Measurements from ENCODE around the gene ADGRF3.
"Not testable (repeated sequence)": the region's sequence is repeated elsewhere in the genome, so short reads cannot be mapped to it uniquely, and the experiment has no call there.

Gene ADGRF3

GRCh38 chr2:26269571-26270158 is 76.9 kb downstream of the ADGRF3 start:
- TF ChIP-seq, protein P1, sequence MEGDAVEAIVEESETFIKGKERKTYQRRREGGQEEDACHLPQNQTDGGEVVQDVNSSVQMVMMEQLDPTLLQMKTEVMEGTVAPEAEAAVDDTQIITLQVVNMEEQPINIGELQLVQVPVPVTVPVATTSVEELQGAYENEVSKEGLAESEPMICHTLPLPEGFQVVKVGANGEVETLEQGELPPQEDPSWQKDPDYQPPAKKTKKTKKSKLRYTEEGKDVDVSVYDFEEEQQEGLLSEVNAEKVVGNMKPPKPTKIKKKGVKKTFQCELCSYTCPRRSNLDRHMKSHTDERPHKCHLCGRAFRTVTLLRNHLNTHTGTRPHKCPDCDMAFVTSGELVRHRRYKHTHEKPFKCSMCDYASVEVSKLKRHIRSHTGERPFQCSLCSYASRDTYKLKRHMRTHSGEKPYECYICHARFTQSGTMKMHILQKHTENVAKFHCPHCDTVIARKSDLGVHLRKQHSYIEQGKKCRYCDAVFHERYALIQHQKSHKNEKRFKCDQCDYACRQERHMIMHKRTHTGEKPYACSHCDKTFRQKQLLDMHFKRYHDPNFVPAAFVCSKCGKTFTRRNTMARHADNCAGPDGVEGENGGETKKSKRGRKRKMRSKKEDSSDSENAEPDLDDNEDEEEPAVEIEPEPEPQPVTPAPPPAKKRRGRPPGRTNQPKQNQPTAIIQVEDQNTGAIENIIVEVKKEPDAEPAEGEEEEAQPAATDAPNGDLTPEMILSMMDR (conservative IDR thresholded peaks at IDR 0.05), result no peak
- TF ChIP-seq ZFX (IDR thresholded peaks at IDR 0.05), result no peak
- H3K27ac ChIP-seq, result no peak overlapping the region

DNA sequence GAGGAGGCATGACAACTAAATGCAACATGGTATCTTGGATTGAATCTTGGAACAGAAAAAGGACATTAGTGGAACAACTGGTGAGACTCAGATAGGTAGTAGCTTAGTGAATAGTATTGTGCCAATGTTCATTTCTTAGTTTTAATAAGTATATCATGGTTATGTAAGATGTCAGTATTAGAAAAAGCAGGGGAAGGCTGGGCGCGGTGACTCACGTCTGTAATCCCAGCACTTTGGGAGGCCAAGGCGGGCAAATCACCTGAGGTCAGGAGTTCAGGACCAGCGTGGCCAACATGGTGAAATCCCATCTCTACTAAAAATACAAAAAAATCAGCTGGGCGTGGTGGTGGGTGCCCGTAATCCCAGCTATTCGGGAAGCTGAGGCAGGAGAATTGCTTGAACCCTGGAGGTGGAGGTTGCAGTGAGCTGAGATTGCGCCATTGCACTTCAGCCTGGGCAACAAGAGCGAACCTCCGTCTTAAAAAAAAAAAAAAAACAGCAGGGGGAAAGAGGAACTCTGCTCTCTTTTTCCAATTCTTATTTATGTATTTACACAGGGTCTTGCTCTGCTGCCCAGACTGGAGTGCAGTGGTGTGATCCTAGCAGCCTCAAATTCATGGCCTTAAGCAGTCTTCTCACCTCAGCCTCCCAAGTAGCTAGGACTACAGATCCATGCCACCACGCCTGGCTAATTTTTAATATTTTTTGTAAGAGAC is 77.8 kb downstream of the ADGRF3 start:
- not testable (repeated sequence) for H3K27ac ChIP-seq

DNA sequence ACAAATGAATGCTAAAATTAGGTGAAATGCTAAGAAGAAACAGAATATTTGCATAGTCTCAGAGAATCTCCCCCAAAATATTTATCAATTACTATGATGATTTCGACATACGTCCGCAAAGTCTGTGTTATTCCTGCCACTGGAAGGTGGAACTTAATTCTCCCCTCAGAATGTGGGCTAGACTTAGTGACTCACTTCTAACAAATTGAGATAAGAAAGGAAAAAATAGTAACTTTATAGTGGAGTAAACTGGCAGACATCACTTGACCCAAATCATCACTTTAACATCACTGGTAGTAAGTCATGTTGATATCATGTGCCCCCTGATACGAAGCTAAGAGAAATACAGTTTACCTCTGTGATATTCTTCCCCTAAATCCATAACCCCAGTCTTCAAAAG is 78.4 kb downstream of the ADGRF3 start:
- TF ChIP-seq ZFX (IDR thresholded peaks at IDR 0.05), result no peak
- TF ChIP-seq, protein P1 (conservative IDR thresholded peaks at IDR 0.05), result no peak
- H3K27ac ChIP-seq, result no peak overlapping the region

DNA sequence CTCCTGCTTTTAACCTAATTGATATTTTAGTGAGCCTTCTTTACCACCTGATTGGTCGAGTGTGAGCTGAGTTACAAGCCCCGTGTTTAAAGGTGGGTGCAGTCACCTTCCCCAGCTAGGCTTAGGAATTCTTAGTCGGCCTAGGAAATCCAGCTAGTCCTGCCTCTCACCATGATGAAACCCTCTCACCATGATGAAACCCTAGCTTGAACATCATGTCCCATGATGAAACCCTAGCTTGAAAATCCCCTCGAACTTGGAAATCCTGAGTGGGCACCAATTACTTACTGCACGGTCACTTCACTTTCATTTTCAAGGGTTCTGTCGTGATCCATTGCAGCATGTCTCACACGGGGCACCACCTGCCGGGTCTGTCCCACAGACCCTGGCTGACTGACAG is 87.8 kb downstream of the ADGRF3 start:
- H3K27ac ChIP-seq, result not testable (repeated sequence)

Measured in C4-2B (cell line).